Suprapubic skin (tissue), 3 donors: Measurements from ENCODE around the gene ASPN.

Experiments
- CTCF ChIP-seq, 2 donors: fragments of 200-600 bp in 1 of 2; fragments of 450-650 bp in 1 of 2; sonication (generic) in 1 of 2; IDR thresholded peaks; one replicate each; pipeline ENCODE4 v1.5.1; 2016 to 2019; ENCODE audit warnings: antibody characterized with exemption in 2 of 2, mild to moderate bottlenecking in 1 of 2, moderate library complexity in 1 of 2
- POLR2A ChIP-seq, 2 donors: fragments of 450-650 bp; IDR thresholded peaks; one replicate each; pipeline ENCODE4 v1.6.1; 2017; ENCODE audit warnings: antibody characterized with exemption in 2 of 2, mild to moderate bottlenecking in 2 of 2, moderate library complexity in 2 of 2

DNA sequence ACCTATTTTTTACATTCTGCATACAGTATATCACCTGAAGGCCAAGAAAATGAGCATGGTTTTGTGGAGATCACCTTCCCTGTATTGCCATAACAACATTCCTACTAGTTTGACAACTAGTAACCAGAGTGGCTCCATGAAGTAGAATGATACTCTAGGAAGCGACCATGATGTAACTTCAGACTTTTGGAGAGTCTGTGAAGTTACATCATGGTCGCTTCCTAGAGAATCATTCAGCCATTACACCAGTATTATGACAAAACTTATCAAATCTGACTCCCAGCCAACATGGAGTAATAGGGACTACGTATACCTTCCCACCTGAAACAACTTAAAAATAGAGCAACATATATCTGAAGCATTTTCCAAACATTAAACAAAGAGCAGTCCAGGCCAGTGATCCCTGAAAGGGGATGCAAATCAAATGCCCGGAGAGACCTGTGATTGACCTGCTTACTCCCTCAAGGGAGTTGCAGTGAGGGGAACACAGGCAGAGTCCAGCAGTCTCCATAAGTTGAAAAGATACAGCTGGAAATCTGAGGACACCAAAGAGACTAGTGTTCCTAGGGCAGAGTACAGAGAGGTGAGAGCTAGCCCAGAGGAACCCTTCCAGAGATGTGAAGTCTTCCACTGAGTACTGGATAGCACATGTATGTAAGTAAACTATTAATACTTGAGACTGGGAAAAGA, 45.7 kb upstream of the ASPN start:
- TF ChIP-seq CTCF (IDR thresholded peaks at IDR 0.05) (no peak), POLR2A (IDR thresholded peaks at IDR 0.05) (no peak)
